Natural killer cell treated with Interleukin-12 subunit alpha and Interleukin-12 subunit beta and Interleukin-15 and Interleukin-18, amount 100 ng/mL, for 72 hours (primary cell): Measurements from ENCODE around the gene ZNF79. TPM values are rescaled to one million over a fixed set of nuclear protein-coding genes. Genes with fewer than 3 reads are reported as not detected.
"Not testable (repeated sequence)": the region's sequence is repeated elsewhere in the genome, so short reads cannot be mapped to it uniquely, and the experiment has no call there.

Source experiments
- ATAC-seq, 2 donors: fragments of 150-1000 bp; cut with Tn5 transposase in 1 of 2; sonication (Bioruptor Pico), chemical (Tn5 transposase) in 1 of 2; 2 replicates each; pipeline ENCODE4 v1.10.0; 2021
- DNase-seq: peaks from one replicate; pipeline ENCODE4 v3.0.0; 2022; ENCODE audit warnings: low spot score
- H3K27ac Mint-ChIP-seq, 2 donors: 1 replicate in 1 of 2; 2 replicates in 1 of 2; pipeline ENCODE4 v1.8.0; 2022; ENCODE audit warnings: mixed read lengths in 2 of 2, mild to moderate bottlenecking in 1 of 2, moderate library complexity in 1 of 2
- H3K27me3 Mint-ChIP-seq, 2 donors: 1 replicate in 1 of 2; 2 replicates in 1 of 2; pipeline ENCODE4 v1.8.0; 2022; ENCODE audit warnings: mixed read lengths in 2 of 2
- H3K36me3 Mint-ChIP-seq: one replicate; pipeline ENCODE4 v1.8.0; 2022; ENCODE audit warnings: mixed read lengths
- H3K4me1 Mint-ChIP-seq, 2 donors: 1 replicate in 1 of 2; 2 replicates in 1 of 2; pipeline ENCODE4 v1.8.0; 2022; ENCODE audit warnings: low read depth in 2 of 2, mixed read lengths in 2 of 2, mild to moderate bottlenecking in 1 of 2
- H3K4me3 Mint-ChIP-seq: one replicate; pipeline ENCODE4 v1.8.0; 2022; ENCODE audit warnings: mixed read lengths
- H3K9me3 Mint-ChIP-seq: 2 replicates; pipeline ENCODE4 v1.8.0; 2022; ENCODE audit warnings: mixed read lengths
- total RNA-seq, 2 donors: library from RNA; stranded (reverse); gene quantifications; one replicate each; pipeline ENCODE4 v1.2.3, GENCODE V29; 2022

The ZNF79 gene
- total RNA-seq, 2 donors from 2014 or later: 14.4 to 16.3 TPM

DNA sequence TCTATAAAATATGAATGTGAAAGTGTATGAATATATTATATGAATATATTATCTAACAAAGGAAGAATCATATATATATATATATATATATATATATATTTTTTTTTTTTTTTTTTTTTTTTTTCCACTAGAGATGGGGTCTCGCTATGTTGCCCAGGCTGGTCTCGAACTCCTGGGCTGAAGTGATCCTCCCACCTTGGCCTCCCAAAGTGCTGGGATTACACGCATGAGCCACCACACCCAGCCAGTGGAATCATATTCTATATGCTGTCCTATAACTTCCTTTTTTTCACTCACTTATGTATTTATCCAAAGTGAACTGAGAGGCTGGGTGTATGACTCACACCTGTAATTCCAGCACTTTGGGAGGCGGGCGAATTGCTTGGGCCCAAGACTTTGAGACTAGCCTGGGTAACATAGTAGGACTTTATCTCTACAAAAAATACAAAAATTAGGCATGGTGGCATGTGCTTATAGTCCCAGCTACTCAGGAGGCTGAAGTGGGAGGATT is 42.3 kb downstream of the ZNF79 start:
- H3K9me3 Mint-ChIP-seq, H3K4me3 Mint-ChIP-seq, ATAC-seq, H3K27me3 Mint-ChIP-seq, H3K4me1 Mint-ChIP-seq, DNase-seq, H3K27ac Mint-ChIP-seq, H3K36me3 Mint-ChIP-seq: not testable (repeated sequence)

DNA sequence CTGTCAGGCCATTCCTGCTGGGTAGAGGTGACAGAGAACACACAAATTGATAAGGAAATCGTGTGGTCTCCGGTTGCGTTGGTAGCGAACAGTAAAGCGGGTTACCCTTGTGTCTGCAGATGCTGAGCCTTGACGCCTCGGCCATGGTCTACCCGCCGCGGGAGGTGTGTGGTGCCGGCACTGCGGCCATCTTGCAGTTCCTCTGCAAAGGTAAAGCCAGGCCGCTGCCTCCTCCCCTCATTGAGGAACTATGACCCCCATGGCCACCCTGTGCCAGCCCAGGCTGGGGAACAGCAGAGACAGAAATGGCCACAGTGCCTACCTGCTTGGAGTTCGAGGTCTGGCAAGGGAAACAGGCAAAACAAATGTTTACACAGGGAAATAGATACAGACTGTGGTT is 43.4 kb downstream of the ZNF79 start:
- H3K9me3 Mint-ChIP-seq: no peaks in the 10 kb centered on the region
- peaks cover 0 to 4% of the 10 kb centered on the region in 2 donors for H3K4me1 Mint-ChIP-seq
- peaks cover 6% of the 10 kb centered on the region for H3K36me3 Mint-ChIP-seq
- no peak overlapping the region for H3K4me3 Mint-ChIP-seq
- DNase-seq (no peak), ATAC-seq (no peak)
- H3K27ac Mint-ChIP-seq: peak overlapping the region in 1 of 2 donors; percentile 55
- H3K27me3 Mint-ChIP-seq: no peaks in the 10 kb centered on the region

DNA sequence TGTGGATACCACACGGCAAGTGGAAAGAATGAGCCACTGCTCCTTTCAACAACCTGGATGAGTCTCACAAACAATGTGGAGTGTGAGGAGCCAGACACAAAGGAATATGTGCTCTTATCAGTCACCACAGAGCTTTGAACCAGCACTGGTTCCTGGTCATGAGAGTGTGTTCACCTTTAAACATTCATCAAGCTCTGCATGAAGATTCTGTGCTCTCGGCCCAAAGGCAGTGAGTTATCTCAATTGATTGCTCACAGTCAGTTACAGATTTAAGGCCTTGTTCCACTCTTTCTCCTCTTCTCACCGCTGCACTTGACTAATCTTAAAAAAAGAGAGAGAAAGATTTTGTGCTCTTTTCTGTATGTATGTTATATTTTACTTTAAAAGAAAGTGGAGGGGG is 46.5 kb downstream of the ZNF79 start:
- Mint-ChIP-seq H3K27me3 (no peaks in the 10 kb centered on the region), H3K4me3 (no peak overlapping the region), H3K9me3 (no peaks in the 10 kb centered on the region), H3K36me3 (peaks cover 11% of the 10 kb centered on the region), H3K4me1 (peaks cover 0 to 4% of the 10 kb centered on the region in 2 donors), H3K27ac (no peak overlapping the region)
- no peak for ATAC-seq
- DNase-seq: no peak

DNA sequence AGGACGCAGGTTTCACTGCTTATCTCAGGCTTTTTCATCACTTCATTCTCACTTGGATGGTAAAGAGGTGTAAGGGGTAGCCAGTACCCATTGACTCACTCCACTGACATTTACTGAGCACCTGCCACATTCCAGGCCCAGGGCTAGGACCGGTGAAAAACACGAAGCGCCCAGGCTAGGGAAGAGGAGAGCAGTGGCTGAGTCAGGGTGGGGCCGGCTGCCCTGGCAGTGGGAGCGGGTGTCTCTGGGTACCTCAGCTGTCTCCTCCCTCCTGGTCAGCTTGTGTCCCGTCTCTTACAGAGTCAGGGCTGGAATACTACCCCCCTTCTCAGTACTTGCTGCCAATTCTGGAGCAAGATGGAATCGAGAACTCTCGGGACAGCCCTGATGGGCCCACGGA is 49.3 kb downstream of the ZNF79 start:
- no peak for DNase-seq
- ATAC-seq: peak in 1 of 2 donors; percentile 31
- H3K9me3 Mint-ChIP-seq: no peaks in the 10 kb centered on the region
- no peak overlapping the region for H3K27ac Mint-ChIP-seq
- H3K4me3 Mint-ChIP-seq: no peak overlapping the region
- H3K4me1 Mint-ChIP-seq: no peaks in the 10 kb centered on the region
- H3K36me3 Mint-ChIP-seq: peaks cover 5% of the 10 kb centered on the region
- H3K27me3 Mint-ChIP-seq: no peaks in the 10 kb centered on the region

DNA sequence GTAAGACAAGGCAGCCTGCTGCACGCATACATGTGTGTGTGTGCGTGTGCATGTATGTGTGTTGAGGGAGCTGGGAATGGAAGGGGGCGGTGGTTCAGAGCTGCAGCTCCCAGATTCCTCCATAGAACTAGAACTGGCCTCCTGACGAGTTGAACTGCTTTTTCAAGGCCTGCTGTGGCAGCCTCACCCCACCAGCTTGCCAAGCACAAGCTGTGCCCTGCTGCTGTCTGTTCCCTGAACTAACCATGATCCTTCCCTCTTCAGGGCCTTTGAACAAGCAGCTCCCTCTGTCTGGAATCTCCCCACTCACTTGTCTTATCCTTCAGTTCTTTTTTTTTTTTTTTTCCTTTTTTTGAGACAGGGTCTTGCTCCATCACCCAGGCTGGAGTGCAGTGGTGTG is 49.8 kb downstream of the ZNF79 start:
- H3K27ac Mint-ChIP-seq: no peak overlapping the region
- no peaks in the 10 kb centered on the region for H3K9me3 Mint-ChIP-seq
- H3K36me3 Mint-ChIP-seq: peaks cover 5% of the 10 kb centered on the region
- H3K27me3 Mint-ChIP-seq: no peaks in the 10 kb centered on the region
- ATAC-seq: peak in 1 of 2 donors; percentile 13
- no peak overlapping the region for H3K4me3 Mint-ChIP-seq
- no peak for DNase-seq
- no peaks in the 10 kb centered on the region for H3K4me1 Mint-ChIP-seq

DNA sequence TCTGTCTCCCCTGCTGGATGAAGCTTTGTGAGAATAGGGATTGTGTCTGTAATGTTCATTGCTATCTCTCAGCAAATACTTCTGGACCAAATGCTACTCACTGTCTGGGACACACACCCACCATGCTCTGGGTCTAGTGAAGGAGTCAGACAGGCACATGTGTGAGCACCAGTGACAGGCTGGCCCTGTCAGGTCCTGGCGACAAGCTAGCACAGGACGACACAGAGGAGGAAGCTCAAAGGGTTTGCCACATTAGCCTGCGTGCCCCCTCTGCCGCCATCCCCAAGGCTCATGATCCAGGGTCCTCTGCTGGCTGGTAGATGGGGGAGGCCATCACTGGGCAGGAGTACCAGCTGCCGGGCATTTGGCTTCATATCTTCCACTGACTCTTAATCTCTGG is 50.4 kb downstream of the ZNF79 start:
- Mint-ChIP-seq H3K27ac (no peak overlapping the region), H3K36me3 (peaks cover 5% of the 10 kb centered on the region), H3K4me1 (no peaks in the 10 kb centered on the region), H3K9me3 (no peaks in the 10 kb centered on the region), H3K4me3 (no peak overlapping the region), H3K27me3 (no peaks in the 10 kb centered on the region)
- no peak for DNase-seq
- no peak for ATAC-seq

DNA sequence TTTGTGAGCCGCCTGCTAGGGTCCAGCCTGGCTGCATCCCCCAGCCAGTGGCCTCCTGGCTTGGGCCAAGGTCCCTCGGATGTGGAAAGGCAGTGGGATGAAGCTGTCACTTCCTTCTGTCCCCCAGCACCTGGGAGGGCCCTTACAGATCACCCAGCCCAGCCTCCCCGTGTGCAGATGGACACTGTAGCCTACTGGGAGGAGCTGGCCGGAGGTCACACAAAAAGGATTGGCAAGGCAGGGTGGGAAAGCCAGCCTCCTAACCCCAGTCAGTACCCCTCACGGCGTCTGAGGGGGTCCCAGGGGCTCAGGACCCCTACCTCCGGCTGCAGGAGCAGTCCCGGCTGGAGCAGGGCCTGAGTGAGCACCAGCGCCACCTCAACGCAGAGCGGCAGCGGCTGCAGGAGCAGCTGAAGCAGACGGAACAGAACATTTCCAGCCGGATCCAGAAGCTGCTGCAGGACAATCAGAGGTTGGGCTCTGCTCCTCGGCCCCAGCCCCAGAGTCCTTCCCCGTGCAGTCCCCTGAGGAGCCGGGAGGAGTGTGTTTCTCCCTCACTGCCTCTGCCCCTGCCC is 55.4 kb downstream of the ZNF79 start:
- Mint-ChIP-seq H3K9me3 (no peaks in the 10 kb centered on the region), H3K27me3 (no peaks in the 10 kb centered on the region), H3K4me3 (no peak overlapping the region), H3K4me1 (no peaks in the 10 kb centered on the region), H3K27ac (no peak overlapping the region), H3K36me3 (peaks cover 4% of the 10 kb centered on the region)
- DNase-seq (no peak), ATAC-seq (no peak)

DNA sequence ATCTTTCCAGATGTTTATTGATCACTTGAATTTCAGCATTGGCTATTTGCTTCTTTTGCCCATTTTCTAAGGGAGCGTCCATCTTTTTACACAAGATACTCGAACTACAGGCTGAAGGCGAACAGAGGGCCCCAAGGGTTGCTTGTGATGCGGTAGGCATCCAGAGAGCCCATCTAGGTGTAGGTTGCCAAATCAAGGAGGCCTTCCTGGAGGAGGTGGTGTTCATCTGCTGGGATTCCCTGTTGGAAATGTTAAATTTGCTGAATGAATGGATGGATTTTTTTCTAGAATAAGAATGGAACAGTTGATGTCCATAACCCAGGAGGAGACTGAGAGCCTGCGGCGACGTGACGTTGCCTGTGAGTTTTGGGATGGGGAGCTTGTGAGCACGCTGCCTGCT is 58.5 kb downstream of the ZNF79 start:
- Mint-ChIP-seq H3K36me3 (peaks cover 4% of the 10 kb centered on the region), H3K4me3 (no peak overlapping the region), H3K9me3 (no peaks in the 10 kb centered on the region), H3K4me1 (no peaks in the 10 kb centered on the region), H3K27me3 (no peaks in the 10 kb centered on the region), H3K27ac (no peak overlapping the region)
- ATAC-seq (no peak), DNase-seq (no peak)

DNA sequence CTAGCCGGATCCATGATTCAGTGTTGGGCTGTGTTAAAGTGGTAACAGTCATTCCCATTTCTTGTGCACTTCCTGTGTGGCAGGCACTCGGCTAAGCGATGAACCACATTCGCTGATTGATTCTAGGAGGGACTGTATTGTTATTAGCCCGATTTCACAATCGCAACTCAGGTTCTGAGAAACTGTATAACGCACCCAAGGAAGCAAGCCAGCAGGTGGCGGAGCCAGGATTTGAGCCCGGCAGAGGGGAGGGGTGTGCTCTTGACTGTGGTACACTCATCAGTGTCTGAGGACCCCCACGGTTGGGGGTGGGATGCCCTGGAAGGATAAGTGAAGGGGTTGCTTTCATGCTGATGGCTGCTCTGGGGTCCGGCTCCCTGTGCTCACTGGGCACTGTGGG is 61.8 kb downstream of the ZNF79 start:
- ATAC-seq: no peak
- Mint-ChIP-seq H3K4me1 (no peaks in the 10 kb centered on the region), H3K4me3 (no peak overlapping the region), H3K36me3 (peaks cover 4% of the 10 kb centered on the region), H3K9me3 (no peaks in the 10 kb centered on the region), H3K27me3 (no peaks in the 10 kb centered on the region), H3K27ac (no peak overlapping the region)
- no peak for DNase-seq

DNA sequence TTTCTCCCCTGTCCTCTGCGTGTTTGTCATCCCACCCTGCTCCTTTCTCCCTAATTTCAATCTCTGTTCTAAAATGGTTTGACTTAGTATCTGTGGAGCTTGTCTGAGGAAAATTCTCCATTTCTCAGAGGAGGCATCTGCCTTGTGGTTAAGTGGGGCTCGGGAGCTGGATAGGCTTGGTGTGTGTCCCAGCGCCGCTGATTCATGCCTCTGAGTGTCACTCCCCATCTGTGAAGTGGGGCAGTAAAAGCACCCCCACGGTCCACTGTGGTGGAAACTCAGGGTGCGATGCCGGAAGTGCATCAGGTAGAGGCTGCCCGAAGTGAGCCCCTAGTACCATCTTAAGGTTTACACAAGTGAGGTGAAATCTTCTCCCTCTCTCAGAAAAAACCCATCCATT is 64.8 kb downstream of the ZNF79 start:
- Mint-ChIP-seq H3K4me1 (no peaks in the 10 kb centered on the region), H3K4me3 (no peak overlapping the region)
- no peak for ATAC-seq

DNA sequence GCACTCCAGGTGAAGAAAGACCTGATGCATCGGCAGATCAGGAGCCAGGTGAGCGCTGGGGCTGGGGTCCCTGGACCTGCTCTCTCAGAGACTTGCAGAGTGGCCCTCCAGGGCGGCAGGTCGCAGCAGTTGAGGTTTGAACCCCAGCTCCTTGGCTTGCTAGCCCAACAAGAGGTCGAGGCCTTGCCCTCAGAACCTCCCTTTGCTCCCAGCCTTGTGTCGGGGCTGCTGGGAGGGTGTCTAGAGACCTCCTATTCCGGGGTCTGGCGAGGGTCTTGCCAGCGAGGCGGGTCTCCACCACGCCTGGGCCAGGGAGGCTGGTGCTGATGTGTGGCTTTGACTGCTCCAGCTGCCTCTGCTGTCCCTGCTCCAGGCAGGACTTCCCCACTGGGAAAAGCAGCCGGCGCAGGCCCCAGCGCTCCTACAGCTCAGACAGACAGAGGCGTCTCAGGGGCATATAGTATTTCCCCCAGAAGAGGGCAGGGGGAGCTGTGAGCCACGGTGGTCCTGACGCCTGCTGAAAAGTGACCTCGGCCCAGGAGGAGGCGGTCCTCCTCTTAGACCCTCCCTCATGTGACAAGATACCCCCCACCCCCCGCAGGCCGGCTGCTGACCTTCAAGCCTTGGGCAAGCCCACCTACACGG is 65.4 kb downstream of the ZNF79 start:
- Mint-ChIP-seq H3K27me3 (no peaks in the 10 kb centered on the region), H3K36me3 (no peaks in the 10 kb centered on the region), H3K4me1 (no peaks in the 10 kb centered on the region), H3K9me3 (no peaks in the 10 kb centered on the region), H3K27ac (no peak overlapping the region), H3K4me3 (no peak overlapping the region)
- no peak for ATAC-seq
- no peak for DNase-seq

More for the DNA sequence above, 64.8 kb downstream of the ZNF79 start:
- Mint-ChIP-seq H3K9me3 (no peaks in the 10 kb centered on the region), H3K36me3 (no peaks in the 10 kb centered on the region), H3K27me3 (no peaks in the 10 kb centered on the region), H3K27ac (no peak overlapping the region)
- DNase-seq: peak; percentile 18

DNA sequence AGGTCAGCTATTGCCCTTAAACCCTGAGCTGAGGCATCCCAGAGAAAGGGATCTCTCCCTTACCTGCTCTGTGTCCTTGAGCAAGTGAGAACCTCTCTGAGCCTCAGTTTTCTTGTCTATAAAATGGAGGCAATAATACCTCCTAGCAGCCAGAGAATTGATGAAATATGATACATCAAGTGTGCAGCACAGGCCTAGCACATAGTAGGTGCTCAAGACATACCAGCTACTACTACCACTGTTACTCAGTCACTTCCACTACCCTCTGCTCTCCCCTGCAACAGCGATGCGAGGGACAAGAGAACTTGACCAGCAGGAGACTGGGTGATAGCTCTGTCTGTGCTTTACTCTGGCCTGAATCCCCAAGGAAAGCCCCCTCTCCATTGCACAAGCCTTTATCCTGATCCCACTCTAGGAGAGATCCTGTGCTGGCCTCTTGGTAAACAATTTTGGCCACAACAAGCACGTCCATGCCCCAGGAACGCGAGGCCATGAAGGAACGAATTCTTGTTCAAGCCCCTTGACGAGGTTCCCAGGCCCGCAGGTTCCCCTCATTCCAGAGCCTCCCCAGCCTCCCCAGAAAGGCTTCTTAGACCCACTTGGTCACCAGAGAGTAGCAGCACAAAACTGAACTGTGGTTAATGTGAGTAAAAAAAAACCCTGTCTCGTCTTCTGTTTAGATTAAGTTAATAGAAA is 66.5 kb downstream of the ZNF79 start:
- Mint-ChIP-seq H3K27ac (no peak overlapping the region), H3K4me3 (no peak overlapping the region), H3K4me1 (no peaks in the 10 kb centered on the region), H3K27me3 (no peaks in the 10 kb centered on the region), H3K36me3 (no peaks in the 10 kb centered on the region), H3K9me3 (no peaks in the 10 kb centered on the region)
- no peak for ATAC-seq
- DNase-seq: no peak

DNA sequence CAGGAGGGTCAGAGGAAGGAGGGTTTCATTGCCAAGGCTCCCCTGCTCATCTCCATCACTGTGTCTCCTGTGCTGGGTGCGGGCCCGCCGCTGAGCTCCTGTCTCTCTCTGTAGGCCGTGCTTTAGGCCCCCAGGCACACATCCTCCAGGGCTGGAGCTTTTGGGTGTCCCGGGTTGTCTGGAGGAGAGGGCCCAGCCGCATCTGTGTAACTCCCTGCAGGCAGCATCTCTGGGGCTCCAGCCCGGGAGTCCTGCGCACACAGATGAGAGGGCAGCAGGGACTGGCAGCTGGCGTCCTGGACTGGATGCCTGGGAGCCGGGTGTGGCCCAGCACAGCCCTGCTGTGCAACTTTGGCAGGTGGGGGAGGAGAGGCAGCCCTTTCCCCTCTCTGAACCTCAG is 67.3 kb downstream of the ZNF79 start:
- ATAC-seq: no peak
- Mint-ChIP-seq H3K36me3 (no peaks in the 10 kb centered on the region), H3K4me1 (no peaks in the 10 kb centered on the region), H3K27me3 (no peaks in the 10 kb centered on the region), H3K27ac (no peak overlapping the region), H3K9me3 (no peaks in the 10 kb centered on the region), H3K4me3 (no peak overlapping the region)
- no peak for DNase-seq

DNA sequence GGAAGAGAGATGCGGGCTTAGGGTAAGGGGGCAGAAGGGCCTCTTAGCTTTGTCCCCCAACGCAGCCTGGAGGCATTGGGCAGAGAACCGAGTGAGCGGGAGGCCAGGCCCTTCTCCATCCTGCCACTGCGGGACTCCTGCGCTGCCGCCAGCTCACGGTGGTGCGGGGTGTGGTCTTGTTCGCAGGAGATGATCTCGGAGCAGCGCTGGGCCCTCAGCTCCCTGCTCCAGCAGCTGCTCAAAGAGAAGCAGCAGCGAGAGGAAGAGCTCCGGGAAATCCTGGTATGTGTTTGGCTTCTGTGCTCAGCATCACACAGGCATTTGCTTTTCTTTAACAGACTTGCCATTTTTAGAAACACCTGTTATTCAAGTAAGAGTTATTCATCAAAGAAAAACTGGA is 68.4 kb downstream of the ZNF79 start:
- H3K27me3 Mint-ChIP-seq: no peaks in the 10 kb centered on the region
- H3K4me1 Mint-ChIP-seq: no peaks in the 10 kb centered on the region
- no peaks in the 10 kb centered on the region for H3K36me3 Mint-ChIP-seq
- H3K27ac Mint-ChIP-seq: no peak overlapping the region
- DNase-seq: no peak
- H3K9me3 Mint-ChIP-seq: no peaks in the 10 kb centered on the region
- ATAC-seq: no peak
- H3K4me3 Mint-ChIP-seq: no peak overlapping the region
